Measurements from ENCODE around the gene OSBPL8. TPM values are rescaled to one million over a fixed set of nuclear protein-coding genes. Genes with fewer than 3 reads are reported as not detected.
A peak's percentile ranks its signal among the peaks of the same experiment; 100 is the strongest.

The OSBPL8 gene
- total and polyA plus RNA-seq, 2 experiments from 2014 or later: 64.4 to 73.4 TPM

- H4K20me1 ChIP-seq (ENCODE audit: insufficient read depth): no peaks in the 10 kb centered on the region
- H3K4me2 ChIP-seq (ENCODE audit: unreplicated experiment): no peak overlapping the region
- no peaks in the 10 kb centered on the region for H3K79me2 ChIP-seq (ENCODE audit: insufficient read depth)
- in situ Hi-C loops (cut with MboI): no loop called here
- H3F3A ChIP-seq (ENCODE audit: insufficient read depth): peaks cover 46% of the 10 kb centered on the region
- H3K36me3 ChIP-seq (ENCODE audit: low read depth): no peaks in the 10 kb centered on the region
- no peak overlapping the region for H3K27ac ChIP-seq
- H3K27me3 ChIP-seq (replicated peaks; ENCODE audit: insufficient read depth): no peaks in the 10 kb centered on the region
- no peak overlapping the region for H2AFZ ChIP-seq
- peak; percentile 11 for DNase-seq
- no peaks in the 10 kb centered on the region for H3K9me2 ChIP-seq (ENCODE audit: insufficient read depth)
- H3K4me1 ChIP-seq (ENCODE audit: insufficient read depth): peaks cover 49% of the 10 kb centered on the region
- H3K9ac ChIP-seq: no peak overlapping the region
- no peaks in the 10 kb centered on the region for H3K9me3 ChIP-seq (ENCODE audit: low read depth)
- no peak overlapping the region for H3K4me3 ChIP-seq
- WGBS, 2 experiments (ENCODE audit: low coverage in 1 of 2, low lambda C conversion rate in 2 of 2, missing lambda C conversion rate in 2 of 2): 95 to 97% methylated on average over 3 of the region's 3 CpGs
- no peak for TF ChIP-seq EZH2phosphoT487 (IDR thresholded peaks at IDR 0.05; ENCODE audit: insufficient read depth, low read depth)
- no peak for TF ChIP-seq EZH2 (IDR thresholded peaks at IDR 0.05; ENCODE audit: insufficient read depth, poor library complexity, severe bottlenecking)
Measured at GRCh38 chr12:76590131-76590530, 30.6 kb upstream of the OSBPL8 start.

DNA sequence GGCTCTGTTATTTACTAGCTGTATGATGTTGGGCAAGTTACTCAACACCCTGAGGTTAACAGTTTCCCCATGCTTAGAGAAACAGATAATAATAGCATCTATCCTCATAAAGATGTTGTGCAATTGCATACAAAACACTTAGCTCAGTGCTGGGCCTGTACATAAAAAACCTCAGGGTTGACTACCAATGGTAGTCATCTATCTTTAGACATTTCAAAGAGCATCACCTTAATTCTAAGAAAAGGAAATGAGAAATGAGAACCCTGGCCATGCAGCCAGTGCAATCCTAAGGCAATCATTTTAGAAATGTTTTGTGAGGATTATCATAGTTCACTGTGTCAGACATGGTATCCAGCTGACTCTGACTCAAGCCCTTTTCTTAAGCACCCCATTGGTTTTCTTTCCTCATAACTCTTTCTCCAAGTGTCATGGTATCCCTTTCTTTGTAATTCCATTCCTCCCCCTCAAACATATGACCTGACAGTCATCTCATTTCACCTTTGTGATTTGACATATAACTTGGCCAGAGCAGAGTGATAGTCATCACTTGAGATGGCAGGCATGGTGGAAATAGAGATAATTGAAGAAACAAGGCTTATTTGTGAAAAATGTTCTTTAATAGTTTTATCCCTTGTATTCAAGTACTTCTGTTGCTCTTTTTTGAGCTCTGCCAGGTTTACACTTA, 29.5 kb upstream of the OSBPL8 start:
- no peaks in the 10 kb centered on the region for H3K9me3 ChIP-seq (ENCODE audit: low read depth)
- H3K36me3 ChIP-seq (ENCODE audit: low read depth): no peaks in the 10 kb centered on the region
- no peaks in the 10 kb centered on the region for H3K79me2 ChIP-seq (ENCODE audit: insufficient read depth)
- no peak overlapping the region for H2AFZ ChIP-seq
- DNase-seq: peak; percentile 94
- no peaks in the 10 kb centered on the region for H4K20me1 ChIP-seq (ENCODE audit: insufficient read depth)
- no peak overlapping the region for H3K4me3 ChIP-seq
- H3K4me2 ChIP-seq (ENCODE audit: unreplicated experiment): peak overlapping the region; percentile 49
- H3K4me1 ChIP-seq (ENCODE audit: insufficient read depth): peaks cover 44% of the 10 kb centered on the region
- peak overlapping the region; percentile 90 for H3K27ac ChIP-seq
- TF ChIP-seq EZH2phosphoT487 (IDR thresholded peaks at IDR 0.05; ENCODE audit: insufficient read depth, low read depth): no peak
- no peak for TF ChIP-seq EZH2 (IDR thresholded peaks at IDR 0.05; ENCODE audit: insufficient read depth, poor library complexity, severe bottlenecking)
- no peaks in the 10 kb centered on the region for H3K9me2 ChIP-seq (ENCODE audit: insufficient read depth)
- peak overlapping the region; percentile 52; the same call in 1 of the 2 replicates for H3K9ac ChIP-seq
- no peaks in the 10 kb centered on the region for H3K27me3 ChIP-seq (replicated peaks; ENCODE audit: insufficient read depth)
- in situ Hi-C loops (cut with MboI): no loop called here
- H3F3A ChIP-seq (ENCODE audit: insufficient read depth): peaks cover 41% of the 10 kb centered on the region

- Histone ChIP-seq H3K4me1 (ENCODE audit: insufficient read depth) (peaks cover 50% of the 10 kb centered on the region), H3K9ac (no peak overlapping the region), H3K36me3 (ENCODE audit: low read depth) (no peaks in the 10 kb centered on the region), H2AFZ (no peak overlapping the region), H3K79me2 (ENCODE audit: insufficient read depth) (no peaks in the 10 kb centered on the region), H3K27ac (peak overlapping the region; percentile 90; the same call in 1 of the 2 replicates), H3K4me3 (no peak overlapping the region), H3K9me3 (ENCODE audit: low read depth) (no peaks in the 10 kb centered on the region), H3K4me2 (ENCODE audit: unreplicated experiment) (no peak overlapping the region), H4K20me1 (ENCODE audit: insufficient read depth) (no peaks in the 10 kb centered on the region), H3F3A (ENCODE audit: insufficient read depth) (peaks cover 46% of the 10 kb centered on the region), H3K27me3 (replicated peaks; ENCODE audit: insufficient read depth) (no peaks in the 10 kb centered on the region), H3K9me2 (ENCODE audit: insufficient read depth) (no peaks in the 10 kb centered on the region)
- 53 to 56% methylated on average over 3 of the region's 3 CpGs for WGBS, 2 experiments (ENCODE audit: low coverage in 1 of 2, low lambda C conversion rate in 2 of 2, missing lambda C conversion rate in 2 of 2)
- TF ChIP-seq EZH2 (IDR thresholded peaks at IDR 0.05; ENCODE audit: insufficient read depth, poor library complexity, severe bottlenecking) (no peak), EZH2phosphoT487 (IDR thresholded peaks at IDR 0.05; ENCODE audit: insufficient read depth, low read depth) (no peak)
- peak; percentile 28 for DNase-seq
- in situ Hi-C loops (cut with MboI): no loop called here
Measured at GRCh38 chr12:76587428-76588178, 28.0 kb upstream of the OSBPL8 start.

- Histone ChIP-seq H2AFZ (no peak overlapping the region), H3K9me3 (ENCODE audit: low read depth) (no peaks in the 10 kb centered on the region), H3K9ac (no peak overlapping the region), H3K4me1 (ENCODE audit: insufficient read depth) (peaks cover 49% of the 10 kb centered on the region), H3F3A (ENCODE audit: insufficient read depth) (peaks cover 43% of the 10 kb centered on the region), H4K20me1 (ENCODE audit: insufficient read depth) (no peaks in the 10 kb centered on the region), H3K36me3 (ENCODE audit: low read depth) (no peaks in the 10 kb centered on the region), H3K4me2 (ENCODE audit: unreplicated experiment) (no peak overlapping the region), H3K9me2 (ENCODE audit: insufficient read depth) (no peaks in the 10 kb centered on the region), H3K27me3 (replicated peaks; ENCODE audit: insufficient read depth) (no peaks in the 10 kb centered on the region), H3K4me3 (no peak overlapping the region), H3K79me2 (ENCODE audit: insufficient read depth) (no peaks in the 10 kb centered on the region), H3K27ac (no peak overlapping the region)
- TF ChIP-seq EZH2 (IDR thresholded peaks at IDR 0.05; ENCODE audit: insufficient read depth, poor library complexity, severe bottlenecking) (no peak), EZH2phosphoT487 (IDR thresholded peaks at IDR 0.05; ENCODE audit: insufficient read depth, low read depth) (no peak)
- in situ Hi-C loops (cut with MboI): no loop called here
- WGBS, 2 experiments (ENCODE audit: low coverage in 1 of 2, low lambda C conversion rate in 2 of 2, missing lambda C conversion rate in 2 of 2): 32 to 44% methylated on average over 3 of the region's 3 CpGs
- peak; percentile 76 for DNase-seq
Measured at GRCh38 chr12:76586764-76587395, 27.3 kb upstream of the OSBPL8 start.
